ENCODE results near the gene LAMA5.

LAMA5 gene

GRCh38 chr20:62318400-62319345, 48.4 kb downstream of the LAMA5 start:
- TF ChIP-seq, protein P1, sequence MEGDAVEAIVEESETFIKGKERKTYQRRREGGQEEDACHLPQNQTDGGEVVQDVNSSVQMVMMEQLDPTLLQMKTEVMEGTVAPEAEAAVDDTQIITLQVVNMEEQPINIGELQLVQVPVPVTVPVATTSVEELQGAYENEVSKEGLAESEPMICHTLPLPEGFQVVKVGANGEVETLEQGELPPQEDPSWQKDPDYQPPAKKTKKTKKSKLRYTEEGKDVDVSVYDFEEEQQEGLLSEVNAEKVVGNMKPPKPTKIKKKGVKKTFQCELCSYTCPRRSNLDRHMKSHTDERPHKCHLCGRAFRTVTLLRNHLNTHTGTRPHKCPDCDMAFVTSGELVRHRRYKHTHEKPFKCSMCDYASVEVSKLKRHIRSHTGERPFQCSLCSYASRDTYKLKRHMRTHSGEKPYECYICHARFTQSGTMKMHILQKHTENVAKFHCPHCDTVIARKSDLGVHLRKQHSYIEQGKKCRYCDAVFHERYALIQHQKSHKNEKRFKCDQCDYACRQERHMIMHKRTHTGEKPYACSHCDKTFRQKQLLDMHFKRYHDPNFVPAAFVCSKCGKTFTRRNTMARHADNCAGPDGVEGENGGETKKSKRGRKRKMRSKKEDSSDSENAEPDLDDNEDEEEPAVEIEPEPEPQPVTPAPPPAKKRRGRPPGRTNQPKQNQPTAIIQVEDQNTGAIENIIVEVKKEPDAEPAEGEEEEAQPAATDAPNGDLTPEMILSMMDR (IDR thresholded peaks at IDR 0.05; ENCODE audit: borderline replicate concordance, insufficient read depth, low read depth, low read length), result no peak
- no peak overlapping the region for H3K4me3 ChIP-seq (ENCODE audit: low read depth, low read length)

DNA sequence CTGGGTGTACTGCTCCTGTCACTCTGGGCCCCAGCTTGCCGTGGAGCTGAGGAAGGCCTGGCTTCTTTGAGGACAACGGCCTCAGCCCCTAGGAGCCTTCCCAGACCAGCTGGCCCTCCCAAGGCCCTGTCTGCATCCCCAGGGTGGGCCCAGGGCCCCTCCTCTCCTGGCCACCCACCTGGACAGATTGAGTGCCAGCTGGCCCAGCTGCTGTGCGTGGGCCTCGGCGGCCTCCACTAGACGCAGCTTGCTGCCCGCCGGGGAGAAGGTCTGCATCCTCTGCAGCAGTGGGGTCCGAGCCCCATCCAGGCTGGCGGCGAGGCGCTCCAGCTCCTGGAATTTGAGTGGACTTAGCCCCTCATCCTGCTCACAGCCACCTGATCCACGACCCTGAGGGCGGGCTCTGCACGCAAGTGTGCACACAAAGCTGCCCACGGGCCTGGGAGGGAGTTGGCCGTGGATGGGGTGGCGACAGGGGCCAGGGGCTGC, 49.9 kb downstream of the LAMA5 start:
- TF ChIP-seq, protein P1 (IDR thresholded peaks at IDR 0.05; ENCODE audit: borderline replicate concordance, insufficient read depth, low read depth, low read length), result no peak
- no peak overlapping the region for H3K4me3 ChIP-seq (ENCODE audit: low read depth, low read length)

- H3K4me3 ChIP-seq (ENCODE audit: low read depth, low read length), result no peak overlapping the region
- TF ChIP-seq, protein P1 (IDR thresholded peaks at IDR 0.05; ENCODE audit: borderline replicate concordance, insufficient read depth, low read depth, low read length), result no peak
Observed at GRCh38 chr20:62316331-62317166, 50.6 kb downstream of the LAMA5 start.

DNA sequence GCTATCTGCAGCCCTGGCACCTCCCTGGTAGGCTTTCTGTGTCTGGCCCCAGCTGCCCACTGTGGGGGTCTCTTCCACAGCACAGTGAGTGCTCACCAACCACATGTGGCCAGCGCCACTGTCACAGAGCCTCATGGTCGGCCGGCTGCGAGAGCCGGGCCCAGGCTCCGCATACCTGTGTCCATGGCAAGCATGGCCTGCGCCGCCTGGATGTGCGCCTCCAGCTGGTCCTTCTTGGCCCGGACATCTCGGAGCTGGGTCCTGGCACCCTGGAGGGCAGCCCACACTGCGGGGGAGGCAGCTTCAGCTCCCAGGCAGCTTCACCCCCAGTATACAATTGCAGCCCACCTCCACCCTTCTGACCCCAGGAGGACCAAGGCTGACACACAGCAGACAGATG, 51.3 kb downstream of the LAMA5 start:
- H3K4me3 ChIP-seq (ENCODE audit: low read depth, low read length), result no peak overlapping the region
- TF ChIP-seq, protein P1 (IDR thresholded peaks at IDR 0.05; ENCODE audit: borderline replicate concordance, insufficient read depth, low read depth, low read length), result no peak

GRCh38 chr20:62314711-62315302, 52.3 kb downstream of the LAMA5 start:
- TF ChIP-seq, protein P1 (IDR thresholded peaks at IDR 0.05; ENCODE audit: borderline replicate concordance, insufficient read depth, low read depth, low read length), result no peak
- H3K4me3 ChIP-seq (ENCODE audit: low read depth, low read length), result no peak overlapping the region

DNA sequence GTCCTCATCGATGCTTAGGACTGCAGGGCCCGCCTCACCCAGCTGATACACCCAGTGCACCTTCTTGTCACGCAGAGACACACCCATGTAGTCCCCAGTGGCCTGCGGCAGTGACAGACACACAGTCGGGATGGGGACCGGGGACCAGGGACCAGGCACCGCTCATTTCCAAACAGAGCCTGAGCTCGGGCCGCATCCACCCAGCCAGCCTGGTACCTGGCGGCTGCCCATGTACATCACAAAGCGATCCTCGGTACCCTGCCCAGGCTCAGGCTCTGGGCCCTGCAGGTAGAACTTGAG, 52.8 kb downstream of the LAMA5 start:
- TF ChIP-seq, protein P1 (IDR thresholded peaks at IDR 0.05; ENCODE audit: borderline replicate concordance, insufficient read depth, low read depth, low read length), result no peak
- H3K4me3 ChIP-seq (ENCODE audit: low read depth, low read length), result no peak overlapping the region
